IPS-NIHi7 (cell line): ENCODE data around the gene SRGAP2C.
"Not testable (repeated sequence)": the region's sequence is repeated elsewhere in the genome, so short reads cannot be mapped to it uniquely, and the experiment has no call there.

Experiments used
- DNase-seq: peaks from one replicate; pipeline ENCODE4 v3.0.0; 2012; ENCODE audit warnings: mixed read lengths; ENCODE audit errors: extremely low spot score

The SRGAP2C gene

DNA sequence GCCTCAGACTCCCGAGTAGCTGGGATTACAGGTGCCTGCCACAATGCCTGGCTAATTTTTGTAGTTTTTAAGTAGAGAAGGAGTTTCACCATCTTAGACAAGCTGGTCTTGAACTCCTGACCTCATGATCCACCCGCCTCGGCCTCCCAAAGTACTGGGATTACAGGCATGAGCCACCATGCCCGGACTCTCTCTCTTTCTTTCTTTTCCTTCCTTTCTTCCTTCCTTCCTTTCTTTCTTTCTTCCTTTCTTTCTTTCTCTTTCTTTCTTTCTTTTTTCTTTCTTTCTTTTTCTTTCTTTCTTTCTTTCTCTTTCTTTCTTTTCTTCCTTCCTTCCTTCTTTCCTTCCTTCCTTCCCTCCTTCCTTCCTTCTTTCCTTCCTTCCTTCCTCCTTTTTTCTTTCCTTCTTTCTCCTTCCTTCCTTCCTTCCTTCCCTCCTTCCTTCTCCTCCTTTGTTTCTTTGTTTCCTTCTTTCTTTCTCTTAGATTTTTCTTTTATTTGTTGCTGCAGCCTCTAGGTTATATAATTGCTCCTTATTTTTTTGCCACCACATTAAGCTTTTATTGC lies 234.4 kb downstream of the SRGAP2C start:
- not testable (repeated sequence) for DNase-seq

DNA sequence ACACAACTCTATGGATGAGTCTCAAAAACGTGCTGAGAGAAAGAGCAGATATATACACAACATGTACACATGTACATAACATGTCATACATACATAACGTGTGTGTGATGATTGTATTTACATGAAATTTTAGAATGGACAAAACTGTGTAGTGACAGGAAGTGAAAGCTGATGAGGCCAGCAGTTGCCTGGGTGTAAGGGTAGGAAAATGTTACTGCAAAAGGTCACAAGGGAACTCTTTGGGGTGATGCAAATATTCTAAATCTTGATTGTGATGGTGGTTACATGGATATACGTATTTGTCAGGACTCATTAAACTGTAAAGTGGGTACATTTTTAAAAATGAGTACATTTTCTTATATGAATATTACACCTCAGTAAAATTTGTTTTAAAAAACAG lies 236.7 kb downstream of the SRGAP2C start:
- not testable (repeated sequence) for DNase-seq

DNA sequence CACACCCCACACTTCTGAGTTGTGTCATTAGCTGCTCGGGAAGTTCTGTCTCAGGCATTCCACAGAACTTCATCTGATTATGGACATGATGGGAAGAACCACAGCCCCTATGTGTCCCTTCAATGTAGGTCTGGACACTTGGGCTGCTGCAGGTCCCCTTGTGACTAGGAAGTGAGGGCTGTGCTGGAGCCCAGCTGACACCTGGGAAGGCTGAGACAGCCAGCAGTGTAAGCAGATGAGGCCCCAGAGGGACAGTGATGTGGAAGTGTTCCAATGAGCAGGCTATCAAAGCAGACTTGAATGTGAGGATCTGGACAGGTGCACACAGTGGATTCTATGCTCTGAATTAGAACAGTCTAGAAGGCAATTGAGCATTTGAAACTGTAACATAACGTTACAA lies 239.2 kb downstream of the SRGAP2C start:
- DNase-seq, result not testable (repeated sequence)

DNA sequence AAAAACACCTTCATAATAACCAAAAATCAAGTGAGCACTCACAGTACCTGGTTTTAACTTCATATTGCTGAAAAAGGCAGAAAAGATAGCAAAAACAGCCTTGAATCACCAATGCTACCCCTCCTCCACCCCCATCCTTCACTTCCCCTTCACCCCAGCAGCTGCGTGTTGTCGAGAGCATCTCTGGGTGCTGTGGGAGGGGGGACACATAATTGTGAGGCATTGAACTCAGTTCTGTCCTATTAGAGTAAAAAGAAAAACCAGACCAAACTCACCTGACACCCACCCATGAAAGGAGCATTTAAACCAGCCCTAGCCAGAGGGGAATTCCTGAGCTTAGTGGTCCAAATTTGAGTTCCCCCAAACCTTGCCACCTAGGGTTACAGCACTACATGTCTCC lies 248.7 kb downstream of the SRGAP2C start:
- DNase-seq, result not testable (repeated sequence)

DNA sequence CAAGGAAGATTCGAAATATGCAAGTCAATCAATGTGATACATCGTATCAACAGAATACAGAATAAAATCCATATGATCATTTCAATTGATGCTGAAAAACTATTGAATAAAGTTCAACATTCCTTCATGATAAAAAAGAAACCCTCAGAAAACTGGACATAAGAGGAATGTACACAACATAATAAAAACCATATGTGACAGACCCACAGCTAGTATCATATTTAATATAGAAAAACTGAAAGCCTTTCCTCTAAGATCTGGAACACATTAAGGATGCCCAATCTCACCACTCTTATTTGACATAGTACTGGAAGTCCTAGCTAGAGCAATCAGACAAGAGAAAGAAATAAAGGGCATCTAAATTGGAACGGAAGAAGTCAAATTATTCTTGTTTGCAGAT lies 254.1 kb downstream of the SRGAP2C start:
- not testable (repeated sequence) for DNase-seq

DNA sequence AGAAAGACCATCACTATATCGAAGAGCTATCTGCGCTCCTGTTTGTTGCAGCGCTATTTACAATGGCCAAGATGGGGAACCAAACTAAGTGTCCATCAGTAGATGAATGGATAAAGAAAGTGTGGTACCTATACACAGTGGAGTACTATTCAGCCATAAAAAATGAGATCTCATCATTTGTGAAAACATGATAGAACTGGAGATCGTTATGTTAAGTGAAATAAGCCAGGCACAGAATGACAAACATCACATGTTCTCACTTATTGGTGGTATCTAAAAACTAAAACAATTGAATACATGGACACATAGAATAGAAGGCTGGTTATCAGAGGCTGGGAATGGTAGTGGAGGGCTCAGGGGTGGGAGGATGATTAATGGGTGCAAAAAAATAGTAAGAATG lies 256.2 kb downstream of the SRGAP2C start:
- DNase-seq, result no peak
